Measurements from ENCODE around the gene TTLL1. TPM values are rescaled to one million over a fixed set of nuclear protein-coding genes. Genes with fewer than 3 reads are reported as not detected.

Gene TTLL1
- total RNA-seq, 1 experiment from 2014 or later = 4.6 TPM

GRCh38 chr22:43004362-43005035 is 84.7 kb downstream of the TTLL1 start:
- ChIA-PET POLR2A (interaction anchor here (1.2 kb wide), 1 partner anchor 11 kb away, joined by 10 read pairs; the partner anchor contains the start of gene PACSIN2), CTCF (no interaction called here)
- Histone ChIP-seq H3K27ac (ENCODE audit: low read length) (no peak overlapping the region), H3K4me3 (ENCODE audit: low read depth in 2 of 2, low read length in 2 of 2) (no peak overlapping the region), H3K9me3 (ENCODE audit: control insufficient read depth, insufficient read depth, low read depth, low read length) (no peaks in the 10 kb centered on the region), H3K36me3 (ENCODE audit: control insufficient read depth, insufficient read depth, low read length) (no peaks in the 10 kb centered on the region), H3K4me1 (ENCODE audit: control insufficient read depth, insufficient read depth, low read length) (peaks cover 39% of the 10 kb centered on the region), H3K27me3 (ENCODE audit: control insufficient read depth, insufficient read depth, low read length) (no peaks in the 10 kb centered on the region)
- DNase-seq (ENCODE audit: low read depth, low spot score) = no peak
- no TSS peak for BruUV-seq (replicated peaks)
- TF ChIP-seq POLR2AphosphoS5 (IDR thresholded peaks at IDR 0.05; ENCODE audit: low read depth, low read length) (no peak), SIN3A (IDR thresholded peaks at IDR 0.05; ENCODE audit: borderline replicate concordance, insufficient read depth, low read depth, low read length) (no peak), REST (IDR thresholded peaks at IDR 0.05; ENCODE audit: insufficient read depth in 1 of 2, low read depth in 2 of 2, low read length in 1 of 2) (no peak), CTCF (IDR thresholded peaks at IDR 0.05) (no peak), TCF7L2 (IDR thresholded peaks at IDR 0.05; ENCODE audit: low read depth, low read length) (no peak)
- ATAC-seq = no peak
- in situ Hi-C loops (cut with HindIII; ENCODE audit: low pct_unique_long_range_greater_than_20kb, low sequenced_read_pairs) (no loop called here), intact Hi-C loops (cut with micrococcal nuclease; ENCODE audit: unreplicated experiment) (no loop called here)

GRCh38 chr22:43002202-43002586 is 87.0 kb downstream of the TTLL1 start:
- DNase-seq (ENCODE audit: low read depth, low spot score) (no peak), ATAC-seq (no peak)
- H3K9me3 ChIP-seq (ENCODE audit: control insufficient read depth, insufficient read depth, low read depth, low read length) = no peaks in the 10 kb centered on the region
- H3K27ac ChIP-seq (ENCODE audit: low read length) = no peak overlapping the region
- peaks cover 33% of the 10 kb centered on the region for H3K4me1 ChIP-seq (ENCODE audit: control insufficient read depth, insufficient read depth, low read length)
- ChIA-PET POLR2A (no interaction called here), CTCF (no interaction called here)
- no peaks in the 10 kb centered on the region for H3K27me3 ChIP-seq (ENCODE audit: control insufficient read depth, insufficient read depth, low read length)
- no TSS peak for BruUV-seq (replicated peaks)
- no peak overlapping the region for H3K4me3 ChIP-seq (ENCODE audit: low read depth in 2 of 2, low read length in 2 of 2)
- no peaks in the 10 kb centered on the region for H3K36me3 ChIP-seq (ENCODE audit: control insufficient read depth, insufficient read depth, low read length)
- in situ Hi-C loops (cut with HindIII; ENCODE audit: low pct_unique_long_range_greater_than_20kb, low sequenced_read_pairs) (no loop called here), intact Hi-C loops (cut with micrococcal nuclease; ENCODE audit: unreplicated experiment) (no loop called here)
- TF ChIP-seq SIN3A (IDR thresholded peaks at IDR 0.05; ENCODE audit: borderline replicate concordance, insufficient read depth, low read depth, low read length) = no peak
- TF ChIP-seq POLR2AphosphoS5 (IDR thresholded peaks at IDR 0.05; ENCODE audit: low read depth, low read length) = no peak
- no peak for TF ChIP-seq CTCF (IDR thresholded peaks at IDR 0.05)
- no peak for TF ChIP-seq TCF7L2 (IDR thresholded peaks at IDR 0.05; ENCODE audit: low read depth, low read length)
- no peak for TF ChIP-seq REST (IDR thresholded peaks at IDR 0.05; ENCODE audit: insufficient read depth in 1 of 2, low read depth in 2 of 2, low read length in 1 of 2)

Data from Panc1 (cell line).